ENCODE results near the gene RO60.

DNA sequence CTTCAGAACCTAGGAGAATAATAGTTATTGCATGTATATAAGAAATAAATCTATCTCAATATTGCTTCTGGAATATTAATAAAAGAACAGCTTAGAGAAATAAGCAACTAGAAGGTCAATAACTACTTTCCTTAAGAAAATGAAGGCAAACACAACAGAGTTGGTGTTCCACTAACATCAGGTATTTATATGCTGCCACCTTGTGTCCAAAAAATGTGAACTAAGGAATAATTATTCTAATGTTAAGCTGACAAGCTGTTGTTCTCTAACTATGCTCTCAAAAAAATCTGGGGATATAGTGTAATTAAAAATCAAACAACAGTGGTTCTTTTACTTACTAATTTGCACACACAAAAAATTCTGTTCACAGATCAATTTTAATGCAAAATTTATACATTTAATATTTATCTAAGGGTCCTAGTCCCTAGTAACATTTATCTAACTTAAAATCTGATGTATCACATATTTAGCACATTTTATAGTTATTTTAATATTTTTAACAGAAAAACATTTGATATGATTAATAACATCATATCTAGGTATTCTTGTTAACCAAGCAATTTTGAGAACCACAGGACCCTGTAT is 39.9 kb upstream of the RO60 start:
- TF ChIP-seq EP300 (IDR thresholded peaks at IDR 0.05) (no peak), POLR2AphosphoS5 (IDR thresholded peaks at IDR 0.05) (no peak)
- TF ChIP-seq, protein P1, sequence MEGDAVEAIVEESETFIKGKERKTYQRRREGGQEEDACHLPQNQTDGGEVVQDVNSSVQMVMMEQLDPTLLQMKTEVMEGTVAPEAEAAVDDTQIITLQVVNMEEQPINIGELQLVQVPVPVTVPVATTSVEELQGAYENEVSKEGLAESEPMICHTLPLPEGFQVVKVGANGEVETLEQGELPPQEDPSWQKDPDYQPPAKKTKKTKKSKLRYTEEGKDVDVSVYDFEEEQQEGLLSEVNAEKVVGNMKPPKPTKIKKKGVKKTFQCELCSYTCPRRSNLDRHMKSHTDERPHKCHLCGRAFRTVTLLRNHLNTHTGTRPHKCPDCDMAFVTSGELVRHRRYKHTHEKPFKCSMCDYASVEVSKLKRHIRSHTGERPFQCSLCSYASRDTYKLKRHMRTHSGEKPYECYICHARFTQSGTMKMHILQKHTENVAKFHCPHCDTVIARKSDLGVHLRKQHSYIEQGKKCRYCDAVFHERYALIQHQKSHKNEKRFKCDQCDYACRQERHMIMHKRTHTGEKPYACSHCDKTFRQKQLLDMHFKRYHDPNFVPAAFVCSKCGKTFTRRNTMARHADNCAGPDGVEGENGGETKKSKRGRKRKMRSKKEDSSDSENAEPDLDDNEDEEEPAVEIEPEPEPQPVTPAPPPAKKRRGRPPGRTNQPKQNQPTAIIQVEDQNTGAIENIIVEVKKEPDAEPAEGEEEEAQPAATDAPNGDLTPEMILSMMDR (IDR thresholded peaks at IDR 0.05): peak; percentile 33 to 71 (median 65)
